Activated CD4-positive, alpha-beta memory T cell treated with anti-CD3 and anti-CD28 coated beads for 36 hours (primary cell): ENCODE measurements around the gene KSR1. TPM values are rescaled to one million over a fixed set of nuclear protein-coding genes. Genes with fewer than 3 reads are reported as not detected.

ENCODE experiments used
- CTCF ChIA-PET: fragments of 350-600 bp; sonication (Branson Sonifier 250); formaldehyde crosslinking; loops from one replicate; lab custom pipeline; 2021; ENCODE audit warnings: antibody characterized with exemption, inconsistent platforms; lab: Charles Lee
- POLR2A ChIA-PET: fragments of 350-600 bp; sonication (Branson Sonifier 250); formaldehyde crosslinking; loops from one replicate; lab custom pipeline; 2021; ENCODE audit warnings: antibody characterized with exemption; lab: Charles Lee
- DNase-seq: peaks from one replicate; pipeline ENCODE4 v3.0.0-alpha.2; 2020
- H3K27ac Mint-ChIP-seq: one replicate; pipeline ENCODE4 v1.8.0; 2021; ENCODE audit warnings: mixed read lengths
- H3K27me3 Mint-ChIP-seq: one replicate; pipeline ENCODE4 v1.8.0; 2021; ENCODE audit warnings: mixed read lengths
- H3K36me3 Mint-ChIP-seq: one replicate; pipeline ENCODE4 v1.8.0; 2021; ENCODE audit warnings: mixed read lengths
- H3K4me1 Mint-ChIP-seq: one replicate; pipeline ENCODE4 v1.8.0; 2021; ENCODE audit warnings: low read depth, mixed read lengths
- H3K4me3 Mint-ChIP-seq: one replicate; pipeline ENCODE4 v1.8.0; 2021; ENCODE audit warnings: mild to moderate bottlenecking, mixed read lengths
- H3K9me3 Mint-ChIP-seq: one replicate; pipeline ENCODE4 v1.8.0; 2021; ENCODE audit warnings: mixed read lengths
- intact Hi-C: fragments of 100-400 bp; cut with micrococcal nuclease; formaldehyde crosslinking; loops from one replicate; pipeline ENCODE4 v1.15.1; 2023
- total RNA-seq, 2 experiments: library from RNA; stranded (reverse); gene quantifications; one replicate each; pipeline ENCODE4 v1.2.3, GENCODE V29; 2021

Gene KSR1
- total RNA-seq, 2 experiments from 2014 or later = 55.0 to 60.8 TPM

GRCh38 chr17:27525316-27525715 lies 69.1 kb downstream of the KSR1 start:
- CTCF ChIA-PET = interaction anchor here (1.1 kb wide), 1 partner anchor 74 kb away, joined by 3 read pairs; no protein-coding TSS in a partner anchor
- Mint-ChIP-seq H3K27ac (no peak overlapping the region), H3K4me3 (no peak overlapping the region), H3K9me3 (no peaks in the 10 kb centered on the region), H3K27me3 (no peaks in the 10 kb centered on the region), H3K4me1 (peaks cover 68% of the 10 kb centered on the region), H3K36me3 (no peaks in the 10 kb centered on the region)
- intact Hi-C loops = loop anchor here (10.0 kb wide), 1 partner anchor 51 kb away; no protein-coding TSS in a partner anchor
- DNase-seq = no peak
- POLR2A ChIA-PET = no interaction called here

- H3K4me3 Mint-ChIP-seq = no peak overlapping the region
- no peak overlapping the region for H3K27ac Mint-ChIP-seq
- CTCF ChIA-PET = interaction anchor here (1.0 to 1.7 kb wide), 4 partner anchors 10 to 74 kb away, joined by 3 to 5 read pairs (median 4); partner anchors contain the start of gene KSR1
Measured at GRCh38 chr17:27525836-27526603, 69.8 kb downstream of the KSR1 start.

DNA sequence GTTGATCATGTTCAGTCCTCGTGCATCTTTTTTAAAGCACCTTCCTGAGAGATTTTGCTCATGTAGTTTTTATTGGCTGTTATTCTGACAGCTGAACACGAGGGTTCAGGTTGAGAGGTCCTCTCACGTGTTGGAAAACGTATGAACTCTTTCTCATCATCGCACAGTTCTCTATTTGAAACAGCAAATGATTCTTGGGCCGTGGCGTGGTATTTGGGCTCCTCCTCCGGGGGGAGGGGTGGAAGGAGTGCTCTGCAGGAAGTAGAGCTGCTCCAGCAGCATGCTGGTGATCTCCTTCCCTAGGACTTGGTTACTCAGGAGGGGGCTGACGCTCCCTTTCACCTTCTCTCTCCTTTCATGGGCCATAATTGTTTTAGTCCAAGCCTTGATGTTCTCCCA lies 70.4 kb downstream of the KSR1 start:
- DNase-seq = peak; percentile 78
- ChIA-PET POLR2A (interaction anchor here (0.6 to 0.8 kb wide), 2 partner anchors 18 to 288 kb away, joined by 3 read pairs; no protein-coding TSS in a partner anchor), CTCF (interaction anchor here (1.0 to 1.7 kb wide), 3 partner anchors 10 to 73 kb away, joined by 4 to 5 read pairs (median 4); partner anchors contain the start of gene KSR1)
- intact Hi-C loops = loop anchor here (10.0 kb wide), 1 partner anchor 52 kb away; no protein-coding TSS in a partner anchor
- peaks cover 70% of the 10 kb centered on the region for H3K4me1 Mint-ChIP-seq
- H3K9me3 Mint-ChIP-seq = no peaks in the 10 kb centered on the region
- H3K27ac Mint-ChIP-seq = no peak overlapping the region
- no peak overlapping the region for H3K4me3 Mint-ChIP-seq
- no peaks in the 10 kb centered on the region for H3K36me3 Mint-ChIP-seq
- H3K27me3 Mint-ChIP-seq = no peaks in the 10 kb centered on the region

More at GRCh38 chr17:27525836-27526603, 69.8 kb downstream of the KSR1 start:
- POLR2A ChIA-PET = interaction anchor here (0.6 kb wide), 1 partner anchor 288 kb away, joined by 3 read pairs; no protein-coding TSS in a partner anchor
- DNase-seq = no peak
- H3K4me1 Mint-ChIP-seq = peaks cover 70% of the 10 kb centered on the region
- H3K27me3 Mint-ChIP-seq = no peaks in the 10 kb centered on the region
- intact Hi-C loops = loop anchor here (10.0 kb wide), 1 partner anchor 51 kb away; no protein-coding TSS in a partner anchor
- no peaks in the 10 kb centered on the region for H3K9me3 Mint-ChIP-seq
- no peaks in the 10 kb centered on the region for H3K36me3 Mint-ChIP-seq

DNA sequence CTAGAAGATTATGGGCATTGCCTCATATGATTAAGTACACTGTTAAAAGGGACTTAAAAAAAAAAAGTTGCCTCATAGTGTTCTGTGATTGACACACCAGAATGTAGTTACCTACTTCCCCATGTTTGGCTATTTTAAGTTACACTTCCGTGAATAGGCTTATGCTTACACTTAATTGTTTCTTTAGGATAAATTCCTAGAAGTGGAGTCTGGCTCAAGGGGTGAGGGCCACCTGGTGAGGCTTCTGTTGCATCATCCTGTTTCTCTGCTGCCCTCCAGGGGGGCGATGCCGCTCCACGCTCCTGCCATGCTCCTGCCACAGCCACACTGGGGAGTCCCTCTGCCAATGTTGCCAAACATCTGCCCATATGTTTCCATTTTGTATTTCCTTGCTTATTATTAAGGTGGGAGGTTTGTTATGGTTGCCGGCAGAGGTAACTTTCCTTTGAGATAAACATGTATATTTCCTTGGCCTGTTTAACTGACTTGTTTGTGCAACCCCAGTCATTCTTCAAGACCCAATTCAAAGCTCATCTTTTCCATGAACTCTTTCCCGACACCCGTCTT lies 73.1 kb downstream of the KSR1 start:
- ChIA-PET POLR2A (no interaction called here), CTCF (no interaction called here)
- Mint-ChIP-seq H3K4me1 (peaks cover 52% of the 10 kb centered on the region), H3K9me3 (no peaks in the 10 kb centered on the region), H3K27ac (no peak overlapping the region), H3K4me3 (no peak overlapping the region), H3K27me3 (no peaks in the 10 kb centered on the region), H3K36me3 (no peaks in the 10 kb centered on the region)
- no peak for DNase-seq
- intact Hi-C loops = loop anchor here (2.0 to 10.0 kb wide), 2 partner anchors 15 to 55 kb away; no protein-coding TSS in a partner anchor

DNA sequence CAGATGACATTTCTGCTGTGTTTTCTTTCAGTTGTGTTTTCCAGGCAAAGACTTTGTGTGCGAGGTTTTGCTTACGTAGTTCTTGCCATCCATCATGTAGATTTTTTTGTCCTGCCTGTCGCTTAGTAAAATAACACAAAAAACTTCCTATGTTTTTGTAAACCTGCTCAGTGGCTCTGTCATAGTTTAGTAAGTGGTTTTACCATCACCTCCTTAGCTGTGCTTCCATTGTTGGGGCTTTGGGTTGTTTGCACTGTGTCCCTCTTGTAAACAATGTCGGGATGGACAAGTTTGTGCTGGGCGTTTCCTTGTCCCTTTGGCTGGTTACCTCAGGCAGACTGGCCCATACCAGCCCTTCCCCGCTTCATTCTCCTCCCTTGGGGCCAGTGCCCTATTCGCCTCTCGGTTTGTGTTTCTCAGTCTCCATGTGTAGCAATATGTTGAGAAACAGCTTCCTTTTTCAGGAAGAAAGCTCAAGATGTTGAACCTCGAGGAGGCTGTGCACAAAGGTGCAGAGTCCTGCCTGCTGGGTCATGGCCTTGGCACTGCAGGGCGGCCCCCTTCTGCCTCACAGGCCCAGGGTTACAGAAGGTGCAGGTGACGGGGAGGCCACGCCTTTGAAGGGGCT lies 74.6 kb downstream of the KSR1 start:
- DNase-seq = no peak
- Mint-ChIP-seq H3K4me1 (peaks cover 38% of the 10 kb centered on the region), H3K4me3 (no peak overlapping the region), H3K27me3 (no peaks in the 10 kb centered on the region), H3K27ac (no peak overlapping the region), H3K36me3 (no peaks in the 10 kb centered on the region), H3K9me3 (no peaks in the 10 kb centered on the region)
- POLR2A ChIA-PET = interaction anchor here (1.2 kb wide), 1 partner anchor 13 kb away, joined by 3 read pairs; no protein-coding TSS in a partner anchor
- CTCF ChIA-PET = interaction anchor here (0.8 kb wide), 1 partner anchor 48 kb away, joined by 3 read pairs; no protein-coding TSS in a partner anchor
- intact Hi-C loops = no loop called here

DNA sequence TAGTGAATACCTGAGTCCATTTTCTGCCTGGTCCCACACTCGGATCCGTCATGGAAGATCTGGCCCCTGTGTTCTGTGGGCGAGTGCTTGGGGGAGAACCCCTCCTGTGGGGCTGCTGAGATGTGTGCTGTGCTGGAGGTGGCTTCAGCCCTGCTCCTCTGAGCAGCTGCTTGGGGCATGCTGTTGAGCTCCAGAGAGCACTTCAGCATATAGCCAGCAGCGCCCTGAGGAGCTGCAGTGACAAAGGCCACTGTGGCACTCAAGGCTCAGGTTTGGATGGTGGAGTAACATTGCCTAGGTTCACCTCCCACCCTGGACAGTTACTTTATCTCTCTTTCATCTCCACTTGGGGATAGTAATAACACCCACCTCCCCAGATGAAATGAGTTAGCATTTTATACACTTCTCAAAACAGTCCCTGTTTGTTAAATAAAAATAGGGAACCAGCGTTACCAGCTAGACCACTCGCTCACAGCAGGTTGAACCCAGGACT lies 75.3 kb downstream of the KSR1 start:
- DNase-seq = no peak
- ChIA-PET CTCF (interaction anchor here (0.8 kb wide), 1 partner anchor 48 kb away, joined by 3 read pairs; no protein-coding TSS in a partner anchor), POLR2A (interaction anchor here (1.2 kb wide), 1 partner anchor 13 kb away, joined by 3 read pairs; no protein-coding TSS in a partner anchor)
- no peak overlapping the region for H3K27ac Mint-ChIP-seq
- no peaks in the 10 kb centered on the region for H3K27me3 Mint-ChIP-seq
- peaks cover 34% of the 10 kb centered on the region for H3K4me1 Mint-ChIP-seq
- H3K4me3 Mint-ChIP-seq = no peak overlapping the region
- no peaks in the 10 kb centered on the region for H3K36me3 Mint-ChIP-seq
- intact Hi-C loops = no loop called here
- no peaks in the 10 kb centered on the region for H3K9me3 Mint-ChIP-seq

DNA sequence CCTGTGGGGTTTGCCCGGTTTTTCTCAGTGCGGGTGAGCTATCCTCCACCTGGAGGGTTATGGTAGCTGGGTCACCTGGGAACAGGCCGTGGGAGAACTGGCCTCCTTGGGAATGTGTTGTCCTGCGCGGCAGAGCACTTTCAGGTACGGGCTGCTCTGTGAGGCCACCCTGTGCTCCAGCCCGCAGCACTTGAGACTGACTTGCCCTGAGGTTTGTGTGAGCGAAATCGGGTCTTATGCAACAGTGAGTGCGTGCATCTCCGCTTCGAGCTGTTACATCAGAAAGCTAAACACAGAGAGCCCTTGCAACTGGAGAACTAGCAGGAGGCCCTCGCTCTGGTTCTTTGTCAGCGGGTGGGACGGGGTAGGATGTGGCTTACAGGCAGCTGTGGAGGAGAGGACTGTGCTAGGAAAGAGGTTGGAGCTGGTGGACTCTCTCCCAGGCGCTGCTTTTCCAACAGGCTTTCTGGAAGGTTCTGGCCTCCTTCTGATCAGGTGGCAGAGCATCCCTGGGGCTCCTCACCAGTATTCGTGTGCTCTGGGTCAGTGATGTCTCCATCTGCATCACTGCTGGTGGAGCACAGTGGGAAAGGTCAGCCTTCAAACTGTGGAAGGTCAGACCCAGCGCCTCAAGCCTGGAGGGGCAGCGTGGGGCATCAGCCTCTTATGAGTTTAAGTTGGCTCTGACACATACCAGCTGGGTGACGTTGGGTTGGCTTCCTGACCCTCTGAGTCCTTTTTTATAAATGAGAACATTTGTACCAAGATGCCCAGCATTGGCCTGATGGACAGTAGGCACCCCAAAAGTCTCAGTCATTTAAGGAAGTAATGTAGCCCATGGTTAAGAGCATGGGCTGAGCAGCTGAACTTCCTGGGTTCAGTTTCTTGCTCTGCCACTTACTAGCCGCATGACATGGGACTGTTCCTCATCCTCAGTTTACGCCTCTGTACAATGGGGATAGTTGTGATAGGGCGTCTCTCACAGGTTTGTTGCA lies 76.3 kb downstream of the KSR1 start:
- Mint-ChIP-seq H3K27ac (peak overlapping the region; percentile 28), H3K36me3 (no peaks in the 10 kb centered on the region), H3K27me3 (no peaks in the 10 kb centered on the region), H3K4me3 (no peak overlapping the region), H3K9me3 (no peaks in the 10 kb centered on the region), H3K4me1 (peaks cover 34% of the 10 kb centered on the region)
- DNase-seq = no peak
- ChIA-PET CTCF (interaction anchor here (0.7 to 1.0 kb wide), 2 partner anchors 67 to 71 kb away, joined by 3 read pairs; no protein-coding TSS in a partner anchor), POLR2A (no interaction called here)
- intact Hi-C loops = no loop called here

DNA sequence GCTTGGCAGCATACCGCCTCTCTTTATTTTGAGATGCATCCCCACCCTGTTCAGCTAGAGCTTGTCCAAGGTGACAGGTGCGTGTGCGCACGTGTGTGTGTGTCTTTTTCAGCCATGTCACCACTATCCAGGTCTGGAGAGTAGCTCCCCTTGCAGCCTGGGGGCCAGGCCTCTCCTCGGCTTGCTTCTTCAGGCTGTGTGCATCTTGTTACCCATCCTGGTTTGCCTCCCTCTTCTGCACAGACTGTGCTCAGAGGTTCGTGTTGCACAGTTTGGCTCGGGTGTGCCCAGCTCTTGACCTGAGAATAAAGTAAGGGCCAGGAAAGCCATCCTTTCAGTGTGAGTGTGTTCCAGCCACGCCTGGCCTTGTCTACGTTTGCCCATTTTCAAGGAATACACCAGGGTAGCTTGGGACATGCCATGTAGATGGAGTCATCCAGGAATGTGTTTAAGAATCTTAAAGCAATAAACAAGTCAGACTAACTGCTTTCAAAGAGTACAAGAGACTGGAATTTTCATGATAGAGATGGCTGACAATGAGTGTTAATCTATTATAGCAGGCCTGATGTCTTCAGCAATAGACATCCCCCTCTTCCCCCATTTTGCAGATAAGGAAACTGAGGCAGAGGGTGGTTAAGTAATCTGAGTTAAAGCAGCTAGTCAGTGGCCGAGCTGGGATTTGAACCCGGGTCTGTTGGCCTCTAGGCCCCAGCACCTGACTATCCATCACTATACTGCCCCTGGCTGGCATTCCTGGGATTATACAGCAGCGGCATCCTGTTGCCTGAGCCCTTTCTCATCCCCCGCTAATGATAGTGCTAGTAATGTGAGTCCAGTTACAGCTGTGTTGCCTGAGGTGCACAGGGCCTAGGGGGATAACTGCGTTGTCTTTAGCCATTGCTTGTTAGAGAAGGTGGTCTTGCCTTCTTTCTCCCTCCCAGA lies 77.9 kb downstream of the KSR1 start:
- Mint-ChIP-seq H3K27me3 (no peaks in the 10 kb centered on the region), H3K36me3 (no peaks in the 10 kb centered on the region), H3K9me3 (no peaks in the 10 kb centered on the region), H3K4me1 (peaks cover 36% of the 10 kb centered on the region), H3K4me3 (no peak overlapping the region), H3K27ac (no peak overlapping the region)
- intact Hi-C loops = no loop called here
- POLR2A ChIA-PET = no interaction called here
- DNase-seq = no peak
- CTCF ChIA-PET = interaction anchor here (0.8 kb wide), 1 partner anchor 65 kb away, joined by 3 read pairs; no protein-coding TSS in a partner anchor

- Mint-ChIP-seq H3K27ac (no peak overlapping the region), H3K4me3 (no peak overlapping the region), H3K4me1 (peaks cover 39% of the 10 kb centered on the region), H3K27me3 (no peaks in the 10 kb centered on the region), H3K36me3 (no peaks in the 10 kb centered on the region), H3K9me3 (no peaks in the 10 kb centered on the region)
- ChIA-PET CTCF (no interaction called here), POLR2A (no interaction called here)
- DNase-seq = no peak
- intact Hi-C loops = no loop called here
Measured at GRCh38 chr17:27535178-27535928, 79.1 kb downstream of the KSR1 start.
